HepG2 (cell line): ENCODE measurements around the gene SERPINE2. TPM values are rescaled to one million over a fixed set of nuclear protein-coding genes. Genes with fewer than 3 reads are reported as not detected.

ENCODE experiments used
- ARNT ChIP-seq: fragments of 450-650 bp; IDR thresholded peaks from 2 replicates; pipeline ENCODE4 v1.6.1; 2017
- CBFB ChIP-seq: sonication (generic); formaldehyde crosslinking; IDR thresholded peaks from 2 replicates; pipeline ENCODE4 v1.4.0; 2020; ENCODE audit warnings: missing genetic modification reagents
- CENPT ChIP-seq: sonication (generic); formaldehyde crosslinking; IDR thresholded peaks from 2 replicates; pipeline ENCODE4 v1.8.0; 2022; ENCODE audit warnings: low read depth, mild to moderate bottlenecking, moderate library complexity, missing genetic modification reagents
- DNMT3B ChIP-seq: conservative IDR thresholded peaks from 2 replicates; pipeline ENCODE4 v1.6.1; 2016; ENCODE audit warnings: missing biosample characterization, control low read depth
- ETV5 ChIP-seq: IDR thresholded peaks from 2 replicates; pipeline ENCODE4 v1.6.1; 2018; ENCODE audit warnings: missing biosample characterization, missing genetic modification reagents, inconsistent platforms, borderline replicate concordance
- FOXA1 ChIP-seq, 2 experiments: fragments of 450-650 bp in 1 of 2; sonication (generic) in 1 of 2; formaldehyde crosslinking in 1 of 2; IDR thresholded peaks; 2 replicates each; pipeline versions ENCODE4 v1.4.0 to v1.6.1; 2016 to 2020; ENCODE audit warnings: missing genetic modification reagents in 1 of 2
- HOMEZ ChIP-seq: IDR thresholded peaks from 2 replicates; pipeline ENCODE4 v1.6.1; 2016; ENCODE audit warnings: low read depth
- MATR3 ChIP-seq: sonication (generic); formaldehyde crosslinking; IDR thresholded peaks from 2 replicates; pipeline ENCODE4 v1.4.0; 2020; ENCODE audit warnings: missing genetic modification reagents
- NONO ChIP-seq, 2 experiments: fragments of 450-650 bp in 1 of 2; sonication (generic) in 1 of 2; formaldehyde crosslinking in 1 of 2; IDR thresholded peaks in 1 of 2; conservative IDR thresholded peaks in 1 of 2; 2 replicates each; pipeline versions ENCODE4 v1.6.1 to v1.8.0; 2017 to 2022; ENCODE audit warnings: mild to moderate bottlenecking in 1 of 2, missing genetic modification reagents in 1 of 2, moderate library complexity in 1 of 2
- PHF20 ChIP-seq: sonication (generic); formaldehyde crosslinking; IDR thresholded peaks from 2 replicates; pipeline ENCODE4 v1.5.0; 2020; ENCODE audit warnings: mild to moderate bottlenecking, missing genetic modification reagents
- RCOR2 ChIP-seq: IDR thresholded peaks from 2 replicates; pipeline ENCODE4 v1.6.1; 2016; ENCODE audit warnings: missing biosample characterization, missing genetic modification reagents
- RXRB ChIP-seq: IDR thresholded peaks from 2 replicates; pipeline ENCODE4 v1.6.1; 2016; ENCODE audit warnings: borderline replicate concordance, missing genetic modification reagents, missing compliant biosample characterization
- TIGD3 ChIP-seq: sonication (generic); formaldehyde crosslinking; IDR thresholded peaks from 2 replicates; pipeline ENCODE4 v1.5.1; 2020; ENCODE audit warnings: mild to moderate bottlenecking, missing genetic modification reagents, borderline replicate concordance
- ZBTB3 ChIP-seq: sonication (generic); formaldehyde crosslinking; IDR thresholded peaks from 2 replicates; pipeline ENCODE4 v1.4.0; 2020; ENCODE audit warnings: low read depth, mild to moderate bottlenecking, moderate library complexity, missing genetic modification reagents, borderline replicate concordance
- ZNF407 ChIP-seq: sonication (generic); formaldehyde crosslinking; IDR thresholded peaks from one replicate; pipeline ENCODE4 v1.5.1; 2020; ENCODE audit warnings: mild to moderate bottlenecking, missing genetic modification reagents; ENCODE audit errors: not compliant biosample characterization
- ZNF780A ChIP-seq: sonication (generic); formaldehyde crosslinking; IDR thresholded peaks from 2 replicates; pipeline ENCODE4 v1.8.0; 2022; ENCODE audit warnings: mild to moderate bottlenecking, missing genetic modification reagents, moderate library complexity
- polyA plus RNA-seq, 8 experiments: library from polyadenylated mRNA; depleted of rRNA in 3 of 8; stranded (reverse) in 7 of 8; unstranded in 1 of 8; fragments of >200 nt; fragmentation: Illumina TruSeq in 4 of 8; extraction: Trizol in 4 of 8; gene quantifications; 2 replicates each; pipeline versions ENCODE4 v1.2.1 to v1.2.3, GENCODE V29; 2011 to 2016; ENCODE audit warnings: low read depth in 4 of 8, missing spikeins in 1 of 8, mixed read lengths in 1 of 8; ENCODE audit not compliant: insufficient read depth in 1 of 8
- total RNA-seq, 5 experiments: library from RNA; depleted of rRNA; stranded (reverse); fragments of >200 nt; fragmentation: Illumina TruSeq; extraction: Trizol; gene quantifications; 2 replicates each; pipeline ENCODE4 v1.2.3, GENCODE V29; 2016; ENCODE audit warnings: low read depth in 1 of 5

SERPINE2 gene
- total and polyA plus RNA-seq, 2 of the 13 experiments (the other 11 are each of a cell fraction or from before 2014, with no cell fraction given) = 7.9 to 18.1 TPM

GRCh38 chr2:223944166-223944702 lies 94.9 kb downstream of the SERPINE2 start (continued):
- TF ChIP-seq ZNF780A = no peak
- TF ChIP-seq NONO (IDR thresholded peaks at IDR 0.05) = no peak
- no peak for TF ChIP-seq NONO (CRISPR knock-in tag; conservative IDR thresholded peaks at IDR 0.05)
- no peak for TF ChIP-seq RXRB (CRISPR knock-in tag)
- TF ChIP-seq FOXA1 (IDR thresholded peaks at IDR 0.05) = no peak
- TF ChIP-seq FOXA1 (CRISPR knock-in tag; IDR thresholded peaks at IDR 0.05) = no peak
- TF ChIP-seq CBFB (CRISPR knock-in tag) = no peak; the same call in 1 of the 2 replicates
- no peak for TF ChIP-seq ARNT
- TF ChIP-seq DNMT3B (CRISPR knock-in tag) = no peak
- no peak for TF ChIP-seq MATR3 (CRISPR knock-in tag)
- no peak; the same call in 1 of the 2 replicates for TF ChIP-seq PHF20 (CRISPR knock-in tag)
- no peak for TF ChIP-seq ETV5 (CRISPR knock-in tag)
- no peak for TF ChIP-seq CENPT (CRISPR knock-in tag)
- TF ChIP-seq ZBTB3 (CRISPR knock-in tag) = no peak
- TF ChIP-seq TIGD3 (CRISPR knock-in tag) = 0 out of 2 replicates have a peak, but pooled peaks have one; percentile 41
- TF ChIP-seq RCOR2 (CRISPR knock-in tag) = no peak
- TF ChIP-seq ZNF407 (CRISPR knock-in tag) = peak; percentile 78
- TF ChIP-seq HOMEZ (CRISPR knock-in tag) = no peak
